ENCODE results near the gene PPARG. TPM values are rescaled to one million over a fixed set of nuclear protein-coding genes. Genes with fewer than 3 reads are reported as not detected.

The PPARG gene
- total and polyA plus RNA-seq, 2 of the 8 experiments (the other 6 are each of a cell fraction or from before 2014, with no cell fraction given) = 0.06 TPM; not detected in 1

GRCh38 chr3:12470111-12470510 lies 181.2 kb downstream of the PPARG start:
- POLR2A ChIA-PET (ENCODE audit: partially characterized antibody) = no interaction called here
- TF ChIP-seq ATF2 (IDR thresholded peaks at IDR 0.05; ENCODE audit: low read length) (no peak), MAFK (IDR thresholded peaks at IDR 0.05; ENCODE audit: low read depth, low read length) (no peak), BACH1 (IDR thresholded peaks at IDR 0.05; ENCODE audit: low read length) (no peak), SRF (IDR thresholded peaks at IDR 0.05; ENCODE audit: low read depth, low read length) (no peak), SIRT6 (IDR thresholded peaks at IDR 0.05; ENCODE audit: low read length) (no peak), SP1 (IDR thresholded peaks at IDR 0.05; ENCODE audit: low read depth, low read length) (no peak), SP4 (IDR thresholded peaks at IDR 0.05; ENCODE audit: low read length) (no peak), PHF8 (conservative IDR thresholded peaks at IDR 0.05; ENCODE audit: low read depth, low read length) (no peak), RFX5 (IDR thresholded peaks at IDR 0.05; ENCODE audit: borderline replicate concordance, low read depth, low read length) (no peak), EGR1 (IDR thresholded peaks at IDR 0.05; ENCODE audit: borderline replicate concordance, low read depth, low read length) (no peak), TCF12 (IDR thresholded peaks at IDR 0.05; ENCODE audit: low read depth, low read length) (no peak), POU5F1 (IDR thresholded peaks at IDR 0.05; ENCODE audit: low read depth, low read length) (no peak), TEAD4 (IDR thresholded peaks at IDR 0.05; ENCODE audit: low read depth, low read length) (no peak), YY1 (IDR thresholded peaks at IDR 0.05; ENCODE audit: low read depth, low read length) (no peak), CBX5 (IDR thresholded peaks at IDR 0.05; ENCODE audit: low read depth, low read length) (no peak)

More at GRCh38 chr3:12470111-12470510, 181.2 kb downstream of the PPARG start:
- Histone ChIP-seq H3K14ac (ENCODE audit: insufficient read length) (no peak overlapping the region), H2BK12ac (ENCODE audit: low read depth, low read length) (no peak overlapping the region), H3K79me2 (ENCODE audit: control insufficient read depth in 1 of 2, insufficient read depth in 2 of 2, low read length in 2 of 2) (no peaks in the 10 kb centered on the region), H4K91ac (replicated peaks; ENCODE audit: insufficient read length, low read length) (no peak overlapping the region), H2BK20ac (ENCODE audit: low read length) (no peak overlapping the region), H3K4me1 (replicated peaks in 1 of 4; ENCODE audit: control insufficient read depth in 3 of 4, insufficient read depth in 4 of 4, low read length in 3 of 4) (peaks cover 0 to 4% (median 0%) of the 10 kb centered on the region in 4 experiments; a peak in 2 of 7 replicates), H3K18ac (ENCODE audit: extremely low read depth, low read length) (no peak overlapping the region), H3K23ac (ENCODE audit: insufficient read length) (no peak overlapping the region), H3K9ac (replicated peaks in 1 of 4; ENCODE audit: extremely low read depth in 1 of 4, low read depth in 3 of 4, low read length in 3 of 4) (no peak overlapping the region), H2BK120ac (replicated peaks; ENCODE audit: low read depth, low read length) (no peak overlapping the region), H2BK5ac (ENCODE audit: low read depth, low read length) (no peak overlapping the region), H4K5ac (ENCODE audit: insufficient read length, low read depth, low read length) (no peak overlapping the region), H3K27ac (ENCODE audit: low read depth, low read length) (no peak overlapping the region), H3K56ac (replicated peaks; ENCODE audit: insufficient read length, low read depth, low read length) (no peak overlapping the region), H3K79me1 (ENCODE audit: low read depth, low read length) (no peaks in the 10 kb centered on the region), H2AK5ac (ENCODE audit: low read depth, low read length) (no peak overlapping the region), H3K4ac (replicated peaks; ENCODE audit: insufficient read length, low read depth, low read length) (no peak overlapping the region), H2BK15ac (ENCODE audit: low read length) (no peak overlapping the region), H3K9me3 (ENCODE audit: insufficient read depth in 2 of 2, low read depth in 1 of 2, low read length in 1 of 2) (no peaks in the 10 kb centered on the region), H3K23me2 (ENCODE audit: low read depth, low read length) (no peaks in the 10 kb centered on the region), H4K20me1 (replicated peaks in 1 of 2; ENCODE audit: control insufficient read depth in 1 of 2, insufficient read depth in 2 of 2, low read length in 2 of 2) (no peaks in the 10 kb centered on the region), H2AFZ (ENCODE audit: low read length) (no peak overlapping the region), H4K8ac (ENCODE audit: extremely low read depth, insufficient read depth, low read length) (no peak overlapping the region), H3K4me2 (ENCODE audit: insufficient read depth in 1 of 2, low read depth in 2 of 2, low read length in 2 of 2) (no peak overlapping the region), H3K27me3 (replicated peaks in 1 of 4; ENCODE audit: control insufficient read depth in 3 of 4, extremely low read depth in 1 of 4, insufficient read depth in 3 of 4, low read length in 3 of 4) (no peaks in the 10 kb centered on the region), H3K4me3 (ENCODE audit: extremely low read depth in 1 of 4, insufficient read depth in 2 of 4, low read depth in 3 of 4, low read length in 4 of 4) (no peak overlapping the region), H3K36me3 (ENCODE audit: control insufficient read depth in 2 of 4, insufficient read depth in 4 of 4, low read length in 3 of 4) (no peaks in the 10 kb centered on the region)
- FAIRE-seq = no peak
- WGBS, 2 experiments (ENCODE audit: extremely low coverage in 1 of 2, insufficient coverage in 1 of 2, insufficient read length in 1 of 2, insufficient replicate concordance in 2 of 2, low coverage in 1 of 2, low lambda C conversion rate in 2 of 2, missing lambda C conversion rate in 1 of 2) = 88% methylated on average over 5 of the region's 5 CpGs; no CpG with 5 or more reads in 1 of the 2 experiments
- CTCF ChIA-PET (ENCODE audit: partially characterized antibody) = interaction anchor here (1.0 to 5.3 kb wide), 5 partner anchors 8 to 32 kb away, joined by 3 to 25 read pairs (median 8); no protein-coding TSS in a partner anchor
- DNase-seq (ENCODE audit: low read depth in 1 of 2, low spot score in 2 of 2) = no peak
